ENCODE data around the gene LCP1. TPM values are rescaled to one million over a fixed set of nuclear protein-coding genes. Genes with fewer than 3 reads are reported as not detected.

LCP1 gene
- total RNA-seq, 1 donor from 2014 or later: not detected

GRCh38 chr13:46124967-46125933 lies 56.7 kb downstream of the LCP1 start:
- H3K36me3 Mint-ChIP-seq (ENCODE audit: unreplicated experiment): no peaks in the 10 kb centered on the region
- peaks cover 18% of the 10 kb centered on the region for H3K27me3 Mint-ChIP-seq (ENCODE audit: unreplicated experiment)
- no peak for DNase-seq (ENCODE audit: extremely low spot score, unreplicated experiment)
- no peak for TF ChIP-seq CTCF (IDR thresholded peaks at IDR 0.05)
- H3K9me3 Mint-ChIP-seq (ENCODE audit: unreplicated experiment): no peaks in the 10 kb centered on the region
- H3K4me1 Mint-ChIP-seq (ENCODE audit: unreplicated experiment): peaks cover 4% of the 10 kb centered on the region
- H3K4me3 Mint-ChIP-seq (ENCODE audit: unreplicated experiment): no peak overlapping the region
- H3K27ac Mint-ChIP-seq (ENCODE audit: unreplicated experiment): no peak overlapping the region

GRCh38 chr13:46124531-46124966 lies 57.4 kb downstream of the LCP1 start:
- no peak for DNase-seq (ENCODE audit: extremely low spot score, unreplicated experiment)
- Mint-ChIP-seq H3K27ac (ENCODE audit: unreplicated experiment) (no peak overlapping the region), H3K36me3 (ENCODE audit: unreplicated experiment) (no peaks in the 10 kb centered on the region), H3K4me3 (ENCODE audit: unreplicated experiment) (no peak overlapping the region), H3K9me3 (ENCODE audit: unreplicated experiment) (no peaks in the 10 kb centered on the region), H3K27me3 (ENCODE audit: unreplicated experiment) (peaks cover 11% of the 10 kb centered on the region), H3K4me1 (ENCODE audit: unreplicated experiment) (peaks cover 10% of the 10 kb centered on the region)
- no peak for TF ChIP-seq CTCF (IDR thresholded peaks at IDR 0.05)

- peaks cover 11% of the 10 kb centered on the region for H3K4me1 Mint-ChIP-seq (ENCODE audit: unreplicated experiment)
- no peak overlapping the region for H3K27ac Mint-ChIP-seq (ENCODE audit: unreplicated experiment)
- H3K27me3 Mint-ChIP-seq (ENCODE audit: unreplicated experiment): peaks cover 10% of the 10 kb centered on the region
- H3K9me3 Mint-ChIP-seq (ENCODE audit: unreplicated experiment): no peaks in the 10 kb centered on the region
- TF ChIP-seq CTCF (IDR thresholded peaks at IDR 0.05): no peak
- DNase-seq (ENCODE audit: extremely low spot score, unreplicated experiment): no peak
- H3K36me3 Mint-ChIP-seq (ENCODE audit: unreplicated experiment): no peaks in the 10 kb centered on the region
- H3K4me3 Mint-ChIP-seq (ENCODE audit: unreplicated experiment): no peak overlapping the region
Observed at GRCh38 chr13:46122304-46122703, 59.7 kb downstream of the LCP1 start.

- Mint-ChIP-seq H3K36me3 (ENCODE audit: unreplicated experiment) (no peaks in the 10 kb centered on the region), H3K27me3 (ENCODE audit: unreplicated experiment) (peaks cover 8% of the 10 kb centered on the region), H3K4me1 (ENCODE audit: unreplicated experiment) (peaks cover 11% of the 10 kb centered on the region), H3K9me3 (ENCODE audit: unreplicated experiment) (no peaks in the 10 kb centered on the region), H3K4me3 (ENCODE audit: unreplicated experiment) (no peak overlapping the region), H3K27ac (ENCODE audit: unreplicated experiment) (no peak overlapping the region)
- no peak for DNase-seq (ENCODE audit: extremely low spot score, unreplicated experiment)
- no peak for TF ChIP-seq CTCF (IDR thresholded peaks at IDR 0.05)
Observed at GRCh38 chr13:46121597-46122163, 60.3 kb downstream of the LCP1 start.

GRCh38 chr13:46121033-46121432 lies 60.9 kb downstream of the LCP1 start:
- no peak for TF ChIP-seq CTCF (IDR thresholded peaks at IDR 0.05)
- peaks cover 7% of the 10 kb centered on the region for H3K27me3 Mint-ChIP-seq (ENCODE audit: unreplicated experiment)
- H3K4me3 Mint-ChIP-seq (ENCODE audit: unreplicated experiment): no peak overlapping the region
- H3K27ac Mint-ChIP-seq (ENCODE audit: unreplicated experiment): no peak overlapping the region
- no peaks in the 10 kb centered on the region for H3K36me3 Mint-ChIP-seq (ENCODE audit: unreplicated experiment)
- H3K9me3 Mint-ChIP-seq (ENCODE audit: unreplicated experiment): no peaks in the 10 kb centered on the region
- no peak for DNase-seq (ENCODE audit: extremely low spot score, unreplicated experiment)
- peaks cover 11% of the 10 kb centered on the region for H3K4me1 Mint-ChIP-seq (ENCODE audit: unreplicated experiment)
